Measurements from ENCODE around the gene ERC2.

GRCh38 chr3:55466526-55466925 is 1001.7 kb downstream of the ERC2 start:
- TF ChIP-seq GATA3 (IDR thresholded peaks at IDR 0.05; ENCODE audit: low read depth, low read length) (no peak), GATA2 (IDR thresholded peaks at IDR 0.05; ENCODE audit: low read depth, low read length) (no peak)

All from SH-SY5Y (cell line).